ENCODE measurements around the gene SEMA6B.

GRCh38 chr19:4539169-4539692 is 20.3 kb downstream of the SEMA6B start:
- TF ChIP-seq CTCF (IDR thresholded peaks at IDR 0.05; ENCODE audit: poor library complexity) (no peak), EZH2 (IDR thresholded peaks at IDR 0.05; ENCODE audit: borderline replicate concordance) (no peak), EZH2phosphoT487 (IDR thresholded peaks at IDR 0.05; ENCODE audit: low read depth, severe bottlenecking, unreplicated experiment) (no peak)

All from hepatocyte (in vitro differentiated cells).